Measurements from ENCODE around the gene MMP25. TPM values are rescaled to one million over a fixed set of nuclear protein-coding genes. Genes with fewer than 3 reads are reported as not detected.
A peak's percentile ranks its signal among the peaks of the same experiment; 100 is the strongest.

MMP25 gene
- total RNA-seq, 1 donor from 2014 or later, result 0.19 TPM

DNA sequence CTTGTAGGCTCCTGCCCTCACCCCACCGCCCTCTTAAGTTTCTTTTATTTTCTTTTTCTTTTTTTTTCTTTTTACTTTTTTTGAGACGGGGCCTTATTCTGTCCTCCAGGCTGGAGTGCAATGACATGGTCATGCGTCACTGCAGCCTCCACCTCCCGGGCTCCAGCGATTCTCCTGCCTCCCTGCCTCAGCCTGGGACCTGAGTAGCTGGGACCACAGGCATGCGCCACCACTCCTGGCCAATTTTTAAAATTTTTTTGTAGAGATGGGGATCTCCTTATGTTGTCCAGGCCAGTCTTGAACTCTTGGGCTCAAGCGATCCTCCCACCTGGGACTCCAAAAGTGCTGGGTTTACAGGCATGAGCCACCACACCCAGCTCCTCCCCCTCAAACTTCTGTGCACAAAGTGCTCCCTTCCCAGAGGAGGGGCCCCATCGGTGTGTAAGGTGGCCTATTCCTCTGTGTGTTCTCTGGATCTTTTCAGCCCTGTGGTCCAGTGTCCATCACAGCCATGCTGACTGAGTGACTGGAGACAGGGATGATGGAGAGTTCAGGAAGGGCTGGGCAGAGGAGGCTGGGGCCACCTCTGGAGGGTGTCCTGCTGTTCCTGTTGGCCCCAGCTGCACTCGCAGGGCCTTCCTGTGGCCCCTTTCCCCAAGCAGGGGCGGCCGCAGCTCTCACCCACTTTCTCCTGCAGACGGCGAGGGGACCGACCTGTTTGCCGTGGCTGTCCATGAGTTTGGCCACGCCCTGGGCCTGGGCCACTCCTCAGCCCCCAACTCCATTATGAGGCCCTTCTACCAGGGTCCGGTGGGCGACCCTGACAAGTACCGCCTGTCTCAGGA is 10.2 kb downstream of the MMP25 start:
- no peak overlapping the region for H3K4me3 Mint-ChIP-seq (ENCODE audit: low read depth)
- H3K27me3 Mint-ChIP-seq, result peaks cover 24% of the 10 kb centered on the region
- no peaks in the 10 kb centered on the region for H3K9me3 Mint-ChIP-seq (ENCODE audit: low read depth)
- peaks cover 5% of the 10 kb centered on the region for H3K4me1 Mint-ChIP-seq (ENCODE audit: low read depth)
- TF ChIP-seq, protein P1, sequence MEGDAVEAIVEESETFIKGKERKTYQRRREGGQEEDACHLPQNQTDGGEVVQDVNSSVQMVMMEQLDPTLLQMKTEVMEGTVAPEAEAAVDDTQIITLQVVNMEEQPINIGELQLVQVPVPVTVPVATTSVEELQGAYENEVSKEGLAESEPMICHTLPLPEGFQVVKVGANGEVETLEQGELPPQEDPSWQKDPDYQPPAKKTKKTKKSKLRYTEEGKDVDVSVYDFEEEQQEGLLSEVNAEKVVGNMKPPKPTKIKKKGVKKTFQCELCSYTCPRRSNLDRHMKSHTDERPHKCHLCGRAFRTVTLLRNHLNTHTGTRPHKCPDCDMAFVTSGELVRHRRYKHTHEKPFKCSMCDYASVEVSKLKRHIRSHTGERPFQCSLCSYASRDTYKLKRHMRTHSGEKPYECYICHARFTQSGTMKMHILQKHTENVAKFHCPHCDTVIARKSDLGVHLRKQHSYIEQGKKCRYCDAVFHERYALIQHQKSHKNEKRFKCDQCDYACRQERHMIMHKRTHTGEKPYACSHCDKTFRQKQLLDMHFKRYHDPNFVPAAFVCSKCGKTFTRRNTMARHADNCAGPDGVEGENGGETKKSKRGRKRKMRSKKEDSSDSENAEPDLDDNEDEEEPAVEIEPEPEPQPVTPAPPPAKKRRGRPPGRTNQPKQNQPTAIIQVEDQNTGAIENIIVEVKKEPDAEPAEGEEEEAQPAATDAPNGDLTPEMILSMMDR (IDR thresholded peaks at IDR 0.05; ENCODE audit: unreplicated experiment), result no peak
- DNase-seq (ENCODE audit: low spot score, unreplicated experiment), result no peak
- no peak overlapping the region for H3K27ac Mint-ChIP-seq
- H3K36me3 Mint-ChIP-seq (ENCODE audit: insufficient read depth), result peaks cover 13% of the 10 kb centered on the region

DNA sequence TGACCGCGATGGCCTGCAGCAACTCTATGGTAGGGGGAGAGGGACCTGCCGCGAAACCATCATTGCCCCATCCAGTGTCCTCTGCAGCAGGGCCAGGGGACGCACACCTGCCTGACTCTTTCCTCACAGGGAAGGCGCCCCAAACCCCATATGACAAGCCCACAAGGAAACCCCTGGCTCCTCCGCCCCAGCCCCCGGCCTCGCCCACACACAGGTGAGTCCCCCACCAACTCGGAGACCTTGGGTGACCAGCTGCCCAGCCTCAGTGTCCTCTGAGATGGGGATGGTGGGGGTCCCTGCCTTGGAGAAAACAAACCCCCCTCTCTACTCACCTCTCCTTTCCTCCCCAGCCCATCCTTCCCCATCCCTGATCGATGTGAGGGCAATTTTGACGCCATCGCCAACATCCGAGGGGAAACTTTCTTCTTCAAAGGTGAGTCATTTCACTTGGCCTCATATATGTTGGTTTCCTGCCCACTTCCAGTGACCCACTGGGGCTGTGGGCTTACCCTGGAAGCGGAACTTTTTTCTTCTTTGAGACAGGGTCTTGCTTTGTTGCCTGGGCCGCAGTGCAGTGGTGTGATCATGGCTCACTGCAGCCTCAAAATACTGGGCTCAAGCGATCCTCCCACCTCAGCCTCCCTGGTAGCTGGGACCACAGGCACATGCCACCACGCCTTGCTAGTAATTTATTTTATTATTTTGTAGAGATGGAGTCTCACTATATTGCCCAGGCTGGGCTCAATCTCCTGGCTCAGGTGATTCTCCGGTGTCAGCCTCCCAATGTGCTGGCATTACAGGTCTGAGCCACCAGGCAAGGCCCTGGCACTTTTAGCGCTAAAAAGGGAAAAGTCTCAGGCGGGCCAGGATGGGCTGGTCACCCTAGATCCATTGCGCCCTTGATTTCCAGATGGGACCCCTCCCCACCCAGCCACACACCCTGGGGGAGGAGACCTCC is 11.1 kb downstream of the MMP25 start:
- DNase-seq (ENCODE audit: low spot score, unreplicated experiment), result no peak
- Mint-ChIP-seq H3K27ac (no peak overlapping the region), H3K4me1 (ENCODE audit: low read depth) (peaks cover 5% of the 10 kb centered on the region), H3K36me3 (ENCODE audit: insufficient read depth) (peaks cover 11% of the 10 kb centered on the region), H3K9me3 (ENCODE audit: low read depth) (no peaks in the 10 kb centered on the region), H3K4me3 (ENCODE audit: low read depth) (peak overlapping the region; percentile 29), H3K27me3 (peaks cover 25% of the 10 kb centered on the region)
- TF ChIP-seq, protein P1 (IDR thresholded peaks at IDR 0.05; ENCODE audit: unreplicated experiment), result no peak

DNA sequence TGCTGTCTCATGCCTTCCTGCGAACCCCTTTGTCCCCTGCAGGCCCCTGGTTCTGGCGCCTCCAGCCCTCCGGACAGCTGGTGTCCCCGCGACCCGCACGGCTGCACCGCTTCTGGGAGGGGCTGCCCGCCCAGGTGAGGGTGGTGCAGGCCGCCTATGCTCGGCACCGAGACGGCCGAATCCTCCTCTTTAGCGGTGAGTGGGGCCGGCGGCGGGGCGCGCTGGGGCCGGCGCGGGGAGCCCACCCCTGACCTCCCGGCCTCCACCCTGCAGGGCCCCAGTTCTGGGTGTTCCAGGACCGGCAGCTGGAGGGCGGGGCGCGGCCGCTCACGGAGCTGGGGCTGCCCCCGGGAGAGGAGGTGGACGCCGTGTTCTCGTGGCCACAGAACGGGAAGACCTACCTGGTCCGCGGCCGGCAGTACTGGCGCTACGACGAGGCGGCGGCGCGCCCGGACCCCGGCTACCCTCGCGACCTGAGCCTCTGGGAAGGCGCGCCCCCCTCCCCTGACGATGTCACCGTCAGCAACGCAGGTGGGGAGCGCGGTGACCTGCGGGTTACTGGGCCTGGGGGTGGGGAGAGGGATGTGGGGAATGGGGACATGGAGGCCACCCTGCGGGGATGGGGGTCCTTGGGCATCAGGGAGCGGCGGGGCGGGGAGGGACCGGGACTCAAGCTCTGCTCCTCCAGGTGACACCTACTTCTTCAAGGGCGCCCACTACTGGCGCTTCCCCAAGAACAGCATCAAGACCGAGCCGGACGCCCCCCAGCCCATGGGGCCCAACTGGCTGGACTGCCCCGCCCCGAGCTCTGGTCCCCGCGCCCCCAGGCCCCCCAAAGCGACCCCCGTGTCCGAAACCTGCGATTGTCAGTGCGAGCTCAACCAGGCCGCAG is 12.0 kb downstream of the MMP25 start:
- Mint-ChIP-seq H3K27ac (peak overlapping the region; percentile 64), H3K36me3 (ENCODE audit: insufficient read depth) (peaks cover 11% of the 10 kb centered on the region)
- peak; percentile 36 for DNase-seq (ENCODE audit: low spot score, unreplicated experiment)

DNA sequence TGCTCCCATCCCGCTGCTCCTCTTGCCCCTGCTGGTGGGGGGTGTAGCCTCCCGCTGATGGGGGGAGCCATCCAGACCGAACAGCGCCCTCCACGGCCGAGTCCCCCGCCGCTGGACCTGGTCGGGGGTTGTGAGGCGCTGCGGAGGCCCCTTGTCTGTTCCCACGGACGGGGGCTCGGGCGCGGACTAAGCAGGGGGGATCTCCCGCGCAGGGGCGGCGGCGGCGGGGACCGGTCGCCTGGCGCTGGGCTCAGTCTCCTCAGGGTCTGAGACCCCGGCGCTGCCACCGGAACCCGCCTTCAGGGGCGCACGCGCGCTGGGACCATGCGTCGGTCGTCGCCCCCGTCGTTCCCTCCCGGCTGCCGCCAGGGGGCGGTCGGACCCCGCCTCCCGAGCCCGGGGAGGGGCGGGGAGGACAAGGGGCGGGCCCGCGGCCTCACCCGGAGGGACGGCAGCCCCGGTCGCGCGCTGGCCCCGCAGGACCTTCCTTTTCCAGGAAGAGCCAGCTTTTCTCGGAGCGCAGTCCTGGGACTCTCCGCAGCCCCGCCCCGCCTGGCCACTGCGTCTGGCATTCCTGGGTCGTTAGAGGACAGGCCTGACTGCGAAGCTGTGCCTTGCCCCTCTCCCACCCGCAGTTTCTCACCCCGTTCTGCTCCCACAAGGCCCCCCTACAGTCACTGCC is 12.8 kb downstream of the MMP25 start:
- Mint-ChIP-seq H3K27me3 (peaks cover 30% of the 10 kb centered on the region), H3K27ac (peak overlapping the region; percentile 90), H3K4me1 (ENCODE audit: low read depth) (peaks cover 5% of the 10 kb centered on the region), H3K9me3 (ENCODE audit: low read depth) (no peaks in the 10 kb centered on the region), H3K4me3 (ENCODE audit: low read depth) (peak overlapping the region; percentile 80), H3K36me3 (ENCODE audit: insufficient read depth) (peaks cover 5% of the 10 kb centered on the region)
- peak; percentile 94 for DNase-seq (ENCODE audit: low spot score, unreplicated experiment)
- TF ChIP-seq, protein P1 (IDR thresholded peaks at IDR 0.05; ENCODE audit: unreplicated experiment), result peak; percentile 91

More for the DNA sequence above, 12.0 kb downstream of the MMP25 start:
- H3K4me3 Mint-ChIP-seq (ENCODE audit: low read depth), result peak overlapping the region; percentile 80
- H3K9me3 Mint-ChIP-seq (ENCODE audit: low read depth), result no peaks in the 10 kb centered on the region
- TF ChIP-seq, protein P1 (IDR thresholded peaks at IDR 0.05; ENCODE audit: unreplicated experiment), result no peak
- peaks cover 5% of the 10 kb centered on the region for H3K4me1 Mint-ChIP-seq (ENCODE audit: low read depth)
- H3K27me3 Mint-ChIP-seq, result peaks cover 28% of the 10 kb centered on the region

All from progenitor cell of endocrine pancreas (in vitro differentiated cells).